ENCODE measurements around the gene PRAMEF12. TPM values are rescaled to one million over a fixed set of nuclear protein-coding genes. Genes with fewer than 3 reads are reported as not detected.

PRAMEF12 gene
- total RNA-seq, 1 experiment from 2014 or later, result not detected

- TF ChIP-seq, protein P1, sequence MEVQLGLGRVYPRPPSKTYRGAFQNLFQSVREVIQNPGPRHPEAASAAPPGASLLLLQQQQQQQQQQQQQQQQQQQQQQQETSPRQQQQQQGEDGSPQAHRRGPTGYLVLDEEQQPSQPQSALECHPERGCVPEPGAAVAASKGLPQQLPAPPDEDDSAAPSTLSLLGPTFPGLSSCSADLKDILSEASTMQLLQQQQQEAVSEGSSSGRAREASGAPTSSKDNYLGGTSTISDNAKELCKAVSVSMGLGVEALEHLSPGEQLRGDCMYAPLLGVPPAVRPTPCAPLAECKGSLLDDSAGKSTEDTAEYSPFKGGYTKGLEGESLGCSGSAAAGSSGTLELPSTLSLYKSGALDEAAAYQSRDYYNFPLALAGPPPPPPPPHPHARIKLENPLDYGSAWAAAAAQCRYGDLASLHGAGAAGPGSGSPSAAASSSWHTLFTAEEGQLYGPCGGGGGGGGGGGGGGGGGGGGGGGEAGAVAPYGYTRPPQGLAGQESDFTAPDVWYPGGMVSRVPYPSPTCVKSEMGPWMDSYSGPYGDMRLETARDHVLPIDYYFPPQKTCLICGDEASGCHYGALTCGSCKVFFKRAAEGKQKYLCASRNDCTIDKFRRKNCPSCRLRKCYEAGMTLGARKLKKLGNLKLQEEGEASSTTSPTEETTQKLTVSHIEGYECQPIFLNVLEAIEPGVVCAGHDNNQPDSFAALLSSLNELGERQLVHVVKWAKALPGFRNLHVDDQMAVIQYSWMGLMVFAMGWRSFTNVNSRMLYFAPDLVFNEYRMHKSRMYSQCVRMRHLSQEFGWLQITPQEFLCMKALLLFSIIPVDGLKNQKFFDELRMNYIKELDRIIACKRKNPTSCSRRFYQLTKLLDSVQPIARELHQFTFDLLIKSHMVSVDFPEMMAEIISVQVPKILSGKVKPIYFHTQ (CRISPR knock-in tag; IDR thresholded peaks at IDR 0.05), result no peak
- TF ChIP-seq ZSCAN18 (CRISPR knock-in tag; IDR thresholded peaks at IDR 0.05), result no peak
- no peak for TF ChIP-seq ERG (CRISPR knock-in tag; IDR thresholded peaks at IDR 0.05)
- no peak for TF ChIP-seq ETV6 (CRISPR knock-in tag; IDR thresholded peaks at IDR 0.05)
- no peak for TF ChIP-seq NFE2L1 (CRISPR knock-in tag; IDR thresholded peaks at IDR 0.05)
These were observed 25.4 kb downstream of the PRAMEF12 start (continued) for GRCh38 chr1:12798911-12799310.

- no peak for DNase-seq (ENCODE audit: low spot score)
- ChIA-PET POLR2A (no interaction called here), CTCF (no interaction called here)
- Mint-ChIP-seq H3K4me1 (no peaks in the 10 kb centered on the region), H3K27me3 (ENCODE audit: low read depth) (peaks cover 30% of the 10 kb centered on the region), H3K27ac (no peak overlapping the region), H3K9me3 (peaks cover 69% of the 10 kb centered on the region), H3K36me3 (peaks cover 25% of the 10 kb centered on the region), H3K4me3 (no peak overlapping the region)
- TF ChIP-seq RORB (CRISPR knock-in tag; IDR thresholded peaks at IDR 0.05), result no peak
- no peak for ATAC-seq
These were observed 26.2 kb downstream of the PRAMEF12 start for GRCh38 chr1:12799730-12800129.

DNA sequence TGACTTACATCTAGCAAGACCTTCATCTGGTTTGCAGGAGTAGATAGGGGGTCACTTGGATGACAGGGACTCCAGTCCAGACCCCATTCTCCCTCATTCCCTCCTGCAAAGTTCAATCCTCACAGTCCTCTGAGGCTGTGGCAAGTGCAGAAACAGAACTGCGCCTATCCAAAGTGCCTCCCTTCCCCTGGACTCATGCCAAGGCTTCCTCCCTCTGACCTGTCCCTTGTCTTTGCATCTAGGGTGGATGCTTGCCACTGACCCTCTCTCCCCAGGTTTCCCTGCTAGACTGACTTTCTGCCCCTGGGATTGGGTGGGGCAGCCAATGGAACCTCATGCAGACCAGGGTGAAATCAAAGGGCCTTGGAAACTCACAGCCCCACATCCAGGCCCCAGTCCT, 36.4 kb downstream of the PRAMEF12 start:
- Mint-ChIP-seq H3K9me3 (peaks cover 75% of the 10 kb centered on the region), H3K4me3 (no peak overlapping the region), H3K4me1 (no peaks in the 10 kb centered on the region), H3K27ac (no peak overlapping the region), H3K36me3 (peaks cover 45% of the 10 kb centered on the region), H3K27me3 (ENCODE audit: low read depth) (peaks cover 17% of the 10 kb centered on the region)
- DNase-seq (ENCODE audit: low spot score) (no peak), ATAC-seq (no peak)
- ChIA-PET POLR2A (no interaction called here), CTCF (no interaction called here)
- no peak for TF ChIP-seq E2F5 (CRISPR knock-in tag; IDR thresholded peaks at IDR 0.05)
- TF ChIP-seq, protein P1 (CRISPR knock-in tag; IDR thresholded peaks at IDR 0.05), result no peak
- TF ChIP-seq JAZF1 (CRISPR knock-in tag; IDR thresholded peaks at IDR 0.05), result no peak
- TF ChIP-seq EMX1 (CRISPR knock-in tag; IDR thresholded peaks at IDR 0.05), result no peak
- no peak for TF ChIP-seq FOXJ3 (CRISPR knock-in tag; IDR thresholded peaks at IDR 0.05; ENCODE audit: borderline replicate concordance)
- no peak for TF ChIP-seq ZNF396 (CRISPR knock-in tag; IDR thresholded peaks at IDR 0.05; ENCODE audit: borderline replicate concordance)
- TF ChIP-seq ZNF512 (CRISPR knock-in tag; IDR thresholded peaks at IDR 0.05; ENCODE audit: borderline replicate concordance), result no peak
- no peak for TF ChIP-seq NR2C2 (CRISPR knock-in tag; IDR thresholded peaks at IDR 0.05)
- TF ChIP-seq OVOL2 (CRISPR knock-in tag; IDR thresholded peaks at IDR 0.05; ENCODE audit: borderline replicate concordance), result no peak
- TF ChIP-seq, protein P2, sequence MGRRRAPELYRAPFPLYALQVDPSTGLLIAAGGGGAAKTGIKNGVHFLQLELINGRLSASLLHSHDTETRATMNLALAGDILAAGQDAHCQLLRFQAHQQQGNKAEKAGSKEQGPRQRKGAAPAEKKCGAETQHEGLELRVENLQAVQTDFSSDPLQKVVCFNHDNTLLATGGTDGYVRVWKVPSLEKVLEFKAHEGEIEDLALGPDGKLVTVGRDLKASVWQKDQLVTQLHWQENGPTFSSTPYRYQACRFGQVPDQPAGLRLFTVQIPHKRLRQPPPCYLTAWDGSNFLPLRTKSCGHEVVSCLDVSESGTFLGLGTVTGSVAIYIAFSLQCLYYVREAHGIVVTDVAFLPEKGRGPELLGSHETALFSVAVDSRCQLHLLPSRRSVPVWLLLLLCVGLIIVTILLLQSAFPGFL (CRISPR knock-in tag; IDR thresholded peaks at IDR 0.05; ENCODE audit: borderline replicate concordance), result no peak
- no peak for TF ChIP-seq CDX4 (CRISPR knock-in tag; IDR thresholded peaks at IDR 0.05; ENCODE audit: borderline replicate concordance)
- TF ChIP-seq ELF4 (CRISPR knock-in tag; IDR thresholded peaks at IDR 0.05; ENCODE audit: low read depth), result no peak
- no peak for TF ChIP-seq GABPB1 (CRISPR knock-in tag; IDR thresholded peaks at IDR 0.05)
- no peak for TF ChIP-seq USF1 (CRISPR knock-in tag; IDR thresholded peaks at IDR 0.05)

Measured in WTC11 (cell line).